Measurements from ENCODE around the gene PJA1.

PJA1 gene

DNA sequence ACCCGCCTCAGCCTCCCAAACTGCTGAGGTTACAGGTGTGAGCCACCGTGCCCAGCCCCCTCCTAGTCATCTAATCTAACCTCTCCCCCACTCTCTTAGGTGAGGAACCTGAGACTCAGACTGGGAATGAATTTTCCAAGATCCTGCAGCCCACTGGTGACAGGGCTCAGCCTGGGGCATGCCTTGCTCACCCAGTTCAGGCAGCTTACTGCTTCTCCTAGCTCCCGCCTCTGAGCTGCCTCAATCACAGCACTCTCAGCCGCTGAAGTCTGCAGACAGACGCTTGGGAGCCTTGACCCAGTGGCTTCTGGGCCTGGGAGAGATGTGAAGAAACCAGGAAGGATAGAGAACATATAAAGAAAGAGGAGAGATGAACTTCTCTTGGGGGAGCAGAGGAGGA, 24.4 kb downstream of the PJA1 start:
- no peaks in the 10 kb centered on the region for H3K36me3 ChIP-seq
- no peak overlapping the region for H3K27ac ChIP-seq
- no peak for TF ChIP-seq Cebpa-rat (IDR thresholded peaks at IDR 0.05)
- H3K9me3 ChIP-seq (replicated peaks in 1 of 11) = no peaks in the 10 kb centered on the region
- no peak overlapping the region for H3K4me2 ChIP-seq
- H3K9ac ChIP-seq = no peak overlapping the region
- peaks cover 0 to 3% (median 0%) of the 10 kb centered on the region in 11 experiments; a peak in 2 of 22 replicates for H4K20me1 ChIP-seq
- peaks cover 0 to 10% (median 8%) of the 10 kb centered on the region in 10 experiments; a peak in 15 of 20 replicates for H3K4me1 ChIP-seq
- no peak overlapping the region for H3K4me3 ChIP-seq
- H3K27me3 ChIP-seq = peaks cover 55 to 99% (median 92%) of the 10 kb centered on the region in 11 experiments

DNA sequence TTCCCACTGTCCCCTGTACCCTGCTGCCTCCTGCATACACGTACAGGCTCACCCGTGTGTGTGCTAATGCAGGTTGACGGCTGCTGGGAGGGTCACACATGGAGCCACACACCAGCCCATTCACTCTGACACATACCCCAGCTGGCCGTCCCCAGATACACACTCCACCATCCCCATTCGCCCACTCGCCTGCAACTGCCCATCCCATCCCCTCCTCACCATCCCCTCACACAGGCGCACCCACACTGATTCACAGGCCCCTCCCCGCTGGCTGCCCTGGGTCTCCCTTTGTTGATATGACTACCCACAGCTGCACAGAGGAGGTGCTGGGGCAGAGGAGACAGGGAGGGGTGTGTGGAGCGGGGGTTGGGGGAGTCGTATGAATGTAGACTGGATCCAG, 25.7 kb downstream of the PJA1 start:
- Histone ChIP-seq H3K4me2 (no peak overlapping the region), H3K9me3 (replicated peaks in 1 of 11) (no peaks in the 10 kb centered on the region), H3K4me1 (peaks cover 0 to 14% (median 8%) of the 10 kb centered on the region in 10 experiments; a peak in 15 of 20 replicates), H3K36me3 (no peaks in the 10 kb centered on the region), H3K27ac (no peak overlapping the region), H4K20me1 (peaks cover 0 to 3% (median 0%) of the 10 kb centered on the region in 11 experiments; a peak in 2 of 22 replicates), H3K4me3 (no peak overlapping the region), H3K9ac (no peak overlapping the region), H3K27me3 (peaks cover 59 to 98% (median 94%) of the 10 kb centered on the region in 11 experiments)
- no peak for TF ChIP-seq Cebpa-rat (IDR thresholded peaks at IDR 0.05)

DNA sequence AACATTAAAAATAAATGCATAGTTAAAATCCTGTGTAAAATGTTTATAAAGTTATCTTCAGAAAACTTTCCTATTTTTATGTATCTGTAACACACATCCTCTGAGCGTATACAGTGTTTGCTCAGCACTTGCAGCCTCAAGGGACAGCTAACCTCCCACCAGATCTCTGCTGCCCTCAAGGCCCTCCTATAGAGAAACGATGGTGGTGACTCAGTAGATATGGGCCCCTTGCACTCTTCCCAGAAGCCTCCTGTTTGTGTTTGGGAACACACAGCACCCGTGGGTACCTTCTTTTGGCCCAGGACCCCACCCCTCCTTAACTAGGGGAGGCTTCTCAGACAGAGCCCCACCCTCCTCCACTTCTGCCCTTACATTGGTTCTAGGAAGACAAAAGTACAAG, 26.7 kb downstream of the PJA1 start:
- no peak for TF ChIP-seq Cebpa-rat (IDR thresholded peaks at IDR 0.05)

DNA sequence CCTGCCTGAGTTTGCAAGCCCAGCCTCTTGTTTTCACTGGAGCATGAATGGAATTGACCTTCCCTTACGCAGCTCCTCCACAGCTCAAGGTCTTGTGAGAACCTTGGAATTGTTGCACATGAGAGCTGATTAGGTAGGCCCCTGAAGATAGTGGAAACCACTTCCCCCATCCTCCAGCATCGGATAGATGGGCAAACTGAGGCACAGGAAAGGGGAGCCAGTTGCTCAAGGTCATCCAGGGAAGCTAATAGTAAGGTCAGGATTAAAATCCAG, 27.2 kb downstream of the PJA1 start:
- Histone ChIP-seq H3K27me3 (peaks cover 65 to 98% (median 95%) of the 10 kb centered on the region in 11 experiments), H3K4me2 (peak overlapping the region in 1 of 11 experiments; percentile 51; a peak in 1 of 22 replicates), H3K9ac (no peak overlapping the region), H3K27ac (no peak overlapping the region), H3K9me3 (replicated peaks in 1 of 11) (no peaks in the 10 kb centered on the region), H4K20me1 (peaks cover 0 to 4% (median 0%) of the 10 kb centered on the region in 11 experiments; a peak in 6 of 22 replicates), H3K4me1 (peaks cover 0 to 14% (median 8%) of the 10 kb centered on the region in 10 experiments; a peak in 15 of 20 replicates), H3K4me3 (no peak overlapping the region), H3K36me3 (no peaks in the 10 kb centered on the region)
- no peak for TF ChIP-seq Cebpa-rat (IDR thresholded peaks at IDR 0.05)

More for the DNA sequence above, 26.7 kb downstream of the PJA1 start:
- H3K4me2 ChIP-seq = no peak overlapping the region
- H3K4me3 ChIP-seq = no peak overlapping the region
- H3K27ac ChIP-seq = no peak overlapping the region
- H3K4me1 ChIP-seq = peaks cover 0 to 14% (median 8%) of the 10 kb centered on the region in 10 experiments; a peak in 15 of 20 replicates
- no peaks in the 10 kb centered on the region; a peak in 4 of 22 replicates for H4K20me1 ChIP-seq
- peaks cover 61 to 98% (median 95%) of the 10 kb centered on the region in 11 experiments for H3K27me3 ChIP-seq
- H3K9ac ChIP-seq = no peak overlapping the region
- no peaks in the 10 kb centered on the region for H3K36me3 ChIP-seq
- no peaks in the 10 kb centered on the region for H3K9me3 ChIP-seq (replicated peaks in 1 of 11)

DNA sequence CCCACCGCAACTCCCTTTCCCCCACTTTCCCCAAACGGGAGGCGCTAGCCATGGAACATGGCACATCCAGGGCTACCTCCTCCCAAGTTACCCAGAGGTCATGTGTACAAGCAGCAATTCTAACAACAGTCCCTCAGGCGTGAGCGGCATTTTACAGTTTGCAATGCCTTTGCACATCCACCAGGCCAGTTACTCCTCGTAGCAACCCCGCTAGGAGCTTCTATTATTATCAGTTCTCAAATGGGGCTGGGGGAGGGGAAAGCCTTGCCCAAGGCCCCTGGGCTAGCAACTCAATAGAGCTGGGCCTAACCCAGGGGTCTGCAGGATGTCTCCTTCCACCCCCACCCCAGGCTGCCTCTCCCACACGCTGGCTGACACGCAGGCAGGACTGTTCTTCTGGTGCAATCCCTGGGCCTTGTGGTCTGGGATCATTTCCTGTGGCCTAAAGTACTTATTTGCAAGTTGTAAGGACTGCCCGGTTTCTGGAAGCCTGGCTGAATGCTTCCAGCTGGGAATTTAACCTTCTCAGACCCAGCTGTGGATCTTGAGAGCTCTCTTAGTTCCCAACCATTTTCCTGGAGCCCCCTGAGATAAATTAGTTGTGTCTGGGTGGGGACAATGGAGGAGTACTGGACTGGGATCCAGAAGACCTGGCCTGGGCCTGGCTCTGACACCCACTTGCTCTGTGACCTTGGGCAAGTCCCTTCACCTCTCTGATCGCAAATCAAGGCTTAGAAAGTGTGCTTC, 27.7 kb downstream of the PJA1 start:
- peaks cover 0 to 14% (median 8%) of the 10 kb centered on the region in 10 experiments; a peak in 15 of 20 replicates for H3K4me1 ChIP-seq
- peaks cover 66 to 98% (median 95%) of the 10 kb centered on the region in 11 experiments for H3K27me3 ChIP-seq
- no peak overlapping the region for H3K9ac ChIP-seq
- H4K20me1 ChIP-seq = peaks cover 0 to 9% (median 0%) of the 10 kb centered on the region in 11 experiments; a peak in 8 of 22 replicates
- H3K9me3 ChIP-seq (replicated peaks in 1 of 11) = no peaks in the 10 kb centered on the region
- no peak overlapping the region for H3K27ac ChIP-seq
- H3K36me3 ChIP-seq = no peaks in the 10 kb centered on the region
- TF ChIP-seq Cebpa-rat (IDR thresholded peaks at IDR 0.05) = no peak
- H3K4me2 ChIP-seq = peak overlapping the region; percentile 32 to 55 (median 46); a peak in 21 of 22 replicates
- H3K4me3 ChIP-seq = no peak overlapping the region

DNA sequence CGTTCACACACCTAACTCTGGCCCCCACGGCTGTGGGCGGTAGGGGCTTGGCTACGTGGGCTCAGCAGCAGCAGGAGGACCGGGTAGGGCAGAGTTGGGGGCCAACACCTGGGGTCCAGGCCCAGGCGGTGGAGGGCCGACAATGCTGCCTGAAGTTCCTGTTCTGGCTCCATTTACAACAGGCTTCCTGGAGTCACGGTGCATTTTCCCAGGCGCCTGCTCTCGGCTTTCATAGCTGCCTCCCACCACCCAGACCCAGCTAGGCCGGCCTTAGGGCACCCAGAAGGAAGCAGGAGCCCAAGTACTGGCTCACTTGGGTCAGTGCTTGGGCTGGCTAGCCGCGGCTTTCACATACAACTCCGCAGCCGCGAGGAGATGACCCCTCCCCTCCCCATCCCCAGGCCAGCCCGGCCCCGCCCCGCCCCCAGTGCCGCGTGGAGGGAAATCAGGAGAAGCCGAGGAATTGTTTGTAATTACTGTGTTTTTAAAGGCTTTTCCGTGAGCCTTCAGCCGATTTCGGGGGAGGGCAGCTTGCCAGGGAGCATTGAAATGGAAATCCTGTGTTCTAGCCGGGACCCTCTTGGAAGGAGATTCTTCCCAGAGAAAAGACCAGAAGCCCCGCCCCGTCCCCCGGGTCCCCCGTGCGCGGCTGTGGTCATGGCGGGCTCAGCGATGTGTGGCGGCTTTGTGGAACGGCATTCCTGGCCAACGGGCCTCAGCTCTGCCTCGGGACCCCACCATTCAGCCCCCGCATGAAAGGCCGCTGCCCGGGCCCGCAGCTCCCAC, 28.5 kb downstream of the PJA1 start:
- Histone ChIP-seq H4K20me1 (peaks cover 0 to 9% (median 0%) of the 10 kb centered on the region in 11 experiments; a peak in 8 of 22 replicates), H3K36me3 (no peaks in the 10 kb centered on the region), H3K9ac (no peak overlapping the region), H3K27me3 (peaks cover 65 to 98% (median 94%) of the 10 kb centered on the region in 11 experiments), H3K9me3 (replicated peaks in 1 of 11) (no peaks in the 10 kb centered on the region), H3K4me3 (no peak overlapping the region), H3K4me1 (peaks cover 0 to 14% (median 8%) of the 10 kb centered on the region in 10 experiments; a peak in 15 of 20 replicates), H3K27ac (no peak overlapping the region), H3K4me2 (peak overlapping the region; percentile 32 to 60 (median 46); a peak in 21 of 22 replicates)
- no peak for TF ChIP-seq Cebpa-rat (IDR thresholded peaks at IDR 0.05)

DNA sequence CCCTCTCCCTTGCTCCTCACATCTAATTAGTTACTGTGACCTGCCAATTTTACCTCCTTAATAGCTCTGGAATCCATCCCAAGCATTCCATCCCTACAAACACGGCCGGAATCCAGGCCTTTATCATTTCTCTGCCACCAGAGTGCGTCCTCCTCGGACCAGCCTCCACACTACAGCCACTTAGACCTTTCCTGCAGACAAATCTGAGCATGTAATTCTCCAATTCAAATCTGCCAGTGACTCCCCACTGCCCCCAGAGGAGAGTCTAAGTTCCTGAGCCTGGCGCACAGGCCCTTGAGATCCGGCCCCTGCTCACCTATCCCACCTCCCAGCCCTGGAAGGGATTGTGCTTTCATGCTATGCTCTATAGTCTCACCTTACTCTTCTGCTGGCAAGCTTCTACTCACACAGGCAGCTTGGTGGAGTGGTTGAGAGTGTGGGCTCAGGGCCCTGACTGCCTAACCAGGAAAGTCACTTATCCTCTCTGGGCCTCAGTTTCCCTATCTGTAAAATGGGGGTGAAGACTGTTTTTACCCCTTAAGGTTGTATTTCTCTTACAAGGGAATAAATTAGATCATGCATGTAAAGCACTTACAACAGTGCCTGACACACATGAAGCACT, 31.2 kb downstream of the PJA1 start:
- Histone ChIP-seq H3K4me1 (peaks cover 0 to 14% (median 9%) of the 10 kb centered on the region in 10 experiments; a peak in 16 of 20 replicates), H4K20me1 (peaks cover 0 to 9% (median 0%) of the 10 kb centered on the region in 11 experiments; a peak in 7 of 22 replicates)
- TF ChIP-seq Cebpa-rat (IDR thresholded peaks at IDR 0.05) = no peak

DNA sequence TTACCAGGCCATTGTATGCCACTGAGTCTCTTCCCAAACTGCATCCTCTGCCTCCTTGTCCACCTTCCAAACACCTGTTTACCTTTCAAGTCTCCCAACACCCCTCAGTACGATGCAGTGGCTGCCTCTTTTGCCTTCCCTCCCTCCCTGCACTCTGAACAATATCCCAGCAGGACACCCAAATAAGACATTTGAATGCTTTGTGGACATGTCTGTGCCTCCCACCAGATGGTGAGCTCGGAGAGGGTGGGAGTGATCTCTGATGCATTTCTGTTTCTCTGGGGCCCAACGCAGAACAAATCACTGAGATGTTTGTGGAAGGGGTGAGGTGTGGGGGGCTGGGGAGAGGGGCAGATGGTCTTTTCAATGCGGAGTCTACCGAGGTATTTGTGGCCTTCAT, 33.4 kb downstream of the PJA1 start:
- Histone ChIP-seq H3K9ac (no peak overlapping the region), H3K9me3 (replicated peaks in 1 of 11) (no peaks in the 10 kb centered on the region), H4K20me1 (peaks cover 0 to 15% (median 0%) of the 10 kb centered on the region in 11 experiments; a peak in 8 of 22 replicates), H3K36me3 (no peaks in the 10 kb centered on the region), H3K4me1 (peaks cover 0 to 11% (median 3%) of the 10 kb centered on the region in 10 experiments; a peak in 11 of 20 replicates), H3K27me3 (peaks cover 81 to 99% (median 97%) of the 10 kb centered on the region in 11 experiments), H3K4me2 (no peak overlapping the region), H3K27ac (no peak overlapping the region), H3K4me3 (no peak overlapping the region)
- no peak for TF ChIP-seq Cebpa-rat (IDR thresholded peaks at IDR 0.05)

More for the DNA sequence above, 31.2 kb downstream of the PJA1 start:
- Histone ChIP-seq H3K9me3 (replicated peaks in 1 of 11) (no peaks in the 10 kb centered on the region), H3K4me3 (no peak overlapping the region), H3K4me2 (no peak overlapping the region), H3K27me3 (peaks cover 80 to 99% (median 96%) of the 10 kb centered on the region in 11 experiments), H3K27ac (no peak overlapping the region), H3K9ac (no peak overlapping the region), H3K36me3 (no peaks in the 10 kb centered on the region)
